ENCODE results near the gene ZNF668. TPM values are rescaled to one million over a fixed set of nuclear protein-coding genes. Genes with fewer than 3 reads are reported as not detected.

Gene ZNF668
- total and polyA plus RNA-seq, 2 of the 13 experiments (the other 11 are each of a cell fraction or from before 2014, with no cell fraction given): 3.8 to 9.8 TPM

GRCh38 chr16:31094424-31095120 is 20.5 kb upstream of the ZNF668 start, which contains the start of gene VKORC1 (continued):
- TF ChIP-seq ATF2 (CRISPR knock-in tag; IDR thresholded peaks at IDR 0.05): peak; percentile 53; the same call in 1 of the 2 replicates
- no peak for TF ChIP-seq ZNF839 (CRISPR knock-in tag; IDR thresholded peaks at IDR 0.05; ENCODE audit: borderline replicate concordance)
- TF ChIP-seq CENPBD1 (CRISPR knock-in tag; IDR thresholded peaks at IDR 0.05; ENCODE audit: borderline replicate concordance, low read depth): no peak
- TF ChIP-seq ZNF256 (CRISPR knock-in tag; conservative IDR thresholded peaks at IDR 0.05): no peak; the same call in 1 of the 2 replicates
- no peak for TF ChIP-seq ZNF44 (CRISPR knock-in tag; IDR thresholded peaks at IDR 0.05)
- TF ChIP-seq ZNF816 (CRISPR knock-in tag; IDR thresholded peaks at IDR 0.05; ENCODE audit: borderline replicate concordance): 0 out of 2 replicates have a peak, but pooled peaks have one; percentile 38
- TF ChIP-seq U2AF2 (IDR thresholded peaks at IDR 0.05; ENCODE audit: low read depth, low read length): no peak
- peak; percentile 86 for TF ChIP-seq ZNF770 (CRISPR knock-in tag; IDR thresholded peaks at IDR 0.05)
- TF ChIP-seq NONO (IDR thresholded peaks at IDR 0.05): no peak
- peak; percentile 97 for TF ChIP-seq NONO (CRISPR knock-in tag; conservative IDR thresholded peaks at IDR 0.05)
- TF ChIP-seq MAFF (IDR thresholded peaks at IDR 0.05; ENCODE audit: low read depth, low read length): no peak
- no peak for TF ChIP-seq CSRNP2 (CRISPR knock-in tag; conservative IDR thresholded peaks at IDR 0.05; ENCODE audit: low read depth)
- TF ChIP-seq ZNF33B (CRISPR knock-in tag; IDR thresholded peaks at IDR 0.05): peak; percentile 56; the same call in 1 of the 2 replicates
- peak; percentile 53 for TF ChIP-seq ZMYM3 (CRISPR knock-in tag; IDR thresholded peaks at IDR 0.05)
- 0 out of 2 replicates have a peak, but pooled peaks have one; percentile 66 for TF ChIP-seq SATB2 (CRISPR knock-in tag; IDR thresholded peaks at IDR 0.05)
- peak; percentile 44 for TF ChIP-seq CTCF (CRISPR knock-in tag; IDR thresholded peaks at IDR 0.05)
- no peak for TF ChIP-seq MATR3 (CRISPR knock-in tag; IDR thresholded peaks at IDR 0.05)
- TF ChIP-seq CREB1 (IDR thresholded peaks at IDR 0.05): peak; percentile 57; the same call in 1 of the 2 replicates
- TF ChIP-seq CREB1 (CRISPR knock-in tag; IDR thresholded peaks at IDR 0.05): peak; percentile 74
- TF ChIP-seq ZNF460 (CRISPR knock-in tag; IDR thresholded peaks at IDR 0.05; ENCODE audit: borderline replicate concordance): peak; percentile 98
- peak; percentile 80 for TF ChIP-seq ATF7-NPFF (CRISPR knock-in tag; IDR thresholded peaks at IDR 0.05; ENCODE audit: low read depth)
- peak; percentile 33; the same call in 1 of the 2 replicates for TF ChIP-seq ETV6 (CRISPR knock-in tag; conservative IDR thresholded peaks at IDR 0.05)
- TF ChIP-seq SAFB2 (CRISPR knock-in tag; IDR thresholded peaks at IDR 0.05; ENCODE audit: borderline replicate concordance, low read depth): peak; percentile 29; the same call in 1 of the 2 replicates

Measured in HepG2 (cell line).